Stomach smooth muscle (tissue), 2 donors: ENCODE results near the gene PEAR1.
A peak's percentile ranks its signal among the peaks of the same experiment; 100 is the strongest.

Experiments
- H3K27ac ChIP-seq: one replicate; pipeline ENCODE4 v1.7.0; 2013; ENCODE audit warnings: mild to moderate bottlenecking, low read length, inconsistent platforms
- H3K27me3 ChIP-seq, 2 donors: one replicate each; pipeline ENCODE4 v1.7.0; 2013; ENCODE audit warnings: low read length in 2 of 2; ENCODE audit not compliant: insufficient read depth in 2 of 2, control insufficient read depth in 1 of 2
- H3K36me3 ChIP-seq, 2 donors: one replicate each; pipeline ENCODE4 v1.7.0; 2013; ENCODE audit warnings: low read length in 2 of 2; ENCODE audit not compliant: control insufficient read depth in 2 of 2, insufficient read depth in 2 of 2
- H3K4me1 ChIP-seq: one replicate; pipeline ENCODE4 v1.7.0; 2013; ENCODE audit warnings: low read length; ENCODE audit not compliant: control insufficient read depth, insufficient read depth
- H3K4me3 ChIP-seq, 2 donors: one replicate each; pipeline ENCODE4 v1.7.0; 2013; ENCODE audit warnings: low read length in 2 of 2
- H3K9ac ChIP-seq, 2 donors: one replicate each; pipeline ENCODE4 v1.7.0; 2013; ENCODE audit warnings: low read length in 2 of 2, mild to moderate bottlenecking in 1 of 2
- H3K9me3 ChIP-seq, 2 donors: one replicate each; pipeline ENCODE4 v1.7.0; 2013; ENCODE audit warnings: low read length in 2 of 2; ENCODE audit not compliant: control insufficient read depth in 2 of 2
- donor health status: healthy.
- donor health status: Pancreatic carcinoma.

Gene PEAR1

GRCh38 chr1:156894001-156894400 lies 483 bp downstream of the PEAR1 start:
- Histone ChIP-seq H3K4me1 (peaks cover 28% of the 10 kb centered on the region), H3K36me3 (no peaks in the 10 kb centered on the region), H3K9ac (peak overlapping the region; percentile 21 to 53), H3K9me3 (no peaks in the 10 kb centered on the region), H3K27me3 (peaks cover 19 to 34% of the 10 kb centered on the region in 2 donors), H3K4me3 (peak overlapping the region; percentile 65 to 68), H3K27ac (peak overlapping the region; percentile 55)

- no peaks in the 10 kb centered on the region for H3K9me3 ChIP-seq
- peak overlapping the region; percentile 5 to 27 for H3K9ac ChIP-seq
- peaks cover 30% of the 10 kb centered on the region for H3K4me1 ChIP-seq
- peaks cover 19 to 34% of the 10 kb centered on the region in 2 donors for H3K27me3 ChIP-seq
- peak overlapping the region; percentile 55 for H3K27ac ChIP-seq
- peak overlapping the region in 1 of 2 donors; percentile 68 for H3K4me3 ChIP-seq
- H3K36me3 ChIP-seq = no peaks in the 10 kb centered on the region
Observed at GRCh38 chr1:156894711-156895454, 1.4 kb downstream of the PEAR1 start.

- peaks cover 19 to 34% of the 10 kb centered on the region in 2 donors for H3K27me3 ChIP-seq
- no peaks in the 10 kb centered on the region for H3K9me3 ChIP-seq
- H3K4me3 ChIP-seq = no peak overlapping the region
- H3K27ac ChIP-seq = peak overlapping the region; percentile 55
- H3K36me3 ChIP-seq = no peaks in the 10 kb centered on the region
- peak overlapping the region in 1 of 2 donors; percentile 9 for H3K9ac ChIP-seq
- H3K4me1 ChIP-seq = peaks cover 30% of the 10 kb centered on the region
Observed at GRCh38 chr1:156895455-156895812, 1.9 kb downstream of the PEAR1 start.

GRCh38 chr1:156895927-156896326 lies 2.4 kb downstream of the PEAR1 start:
- H3K9me3 ChIP-seq = no peaks in the 10 kb centered on the region
- H3K27ac ChIP-seq = no peak overlapping the region
- no peaks in the 10 kb centered on the region for H3K36me3 ChIP-seq
- peaks cover 32% of the 10 kb centered on the region for H3K4me1 ChIP-seq
- no peak overlapping the region for H3K9ac ChIP-seq
- H3K27me3 ChIP-seq = peaks cover 19 to 34% of the 10 kb centered on the region in 2 donors
- no peak overlapping the region for H3K4me3 ChIP-seq

GRCh38 chr1:156896490-156897033 lies 3.0 kb downstream of the PEAR1 start:
- peaks cover 34% of the 10 kb centered on the region for H3K4me1 ChIP-seq
- peaks cover 19 to 34% of the 10 kb centered on the region in 2 donors for H3K27me3 ChIP-seq
- H3K4me3 ChIP-seq = peak overlapping the region in 1 of 2 donors; percentile 15

GRCh38 chr1:156897078-156897825 lies 3.7 kb downstream of the PEAR1 start:
- Histone ChIP-seq H3K9ac (no peak overlapping the region), H3K36me3 (no peaks in the 10 kb centered on the region), H3K4me3 (peak overlapping the region in 1 of 2 donors; percentile 15), H3K9me3 (no peaks in the 10 kb centered on the region), H3K27ac (no peak overlapping the region), H3K4me1 (peaks cover 30% of the 10 kb centered on the region), H3K27me3 (peaks cover 19 to 30% of the 10 kb centered on the region in 2 donors)

More at GRCh38 chr1:156896490-156897033, 3.0 kb downstream of the PEAR1 start:
- Histone ChIP-seq H3K9ac (no peak overlapping the region), H3K36me3 (no peaks in the 10 kb centered on the region), H3K9me3 (no peaks in the 10 kb centered on the region), H3K27ac (no peak overlapping the region)

GRCh38 chr1:156898161-156898566 lies 4.6 kb downstream of the PEAR1 start:
- no peak overlapping the region for H3K27ac ChIP-seq
- no peak overlapping the region for H3K9ac ChIP-seq
- no peaks in the 10 kb centered on the region for H3K9me3 ChIP-seq
- H3K4me1 ChIP-seq = peaks cover 25% of the 10 kb centered on the region
- peaks cover 18 to 26% of the 10 kb centered on the region in 2 donors for H3K27me3 ChIP-seq
- H3K36me3 ChIP-seq = no peaks in the 10 kb centered on the region
- peak overlapping the region in 1 of 2 donors; percentile 52 for H3K4me3 ChIP-seq

- H3K36me3 ChIP-seq = no peaks in the 10 kb centered on the region
- H3K27ac ChIP-seq = no peak overlapping the region
- no peaks in the 10 kb centered on the region for H3K9me3 ChIP-seq
- H3K27me3 ChIP-seq = peaks cover 14 to 18% of the 10 kb centered on the region in 2 donors
- H3K9ac ChIP-seq = no peak overlapping the region
- H3K4me3 ChIP-seq = peak overlapping the region in 1 of 2 donors; percentile 15
- peaks cover 25% of the 10 kb centered on the region for H3K4me1 ChIP-seq
Observed at GRCh38 chr1:156898971-156899664, 5.6 kb downstream of the PEAR1 start.

- Histone ChIP-seq H3K27ac (no peak overlapping the region), H3K9me3 (no peaks in the 10 kb centered on the region), H3K36me3 (no peaks in the 10 kb centered on the region), H3K4me3 (no peak overlapping the region), H3K27me3 (peaks cover 4 to 8% of the 10 kb centered on the region in 2 donors), H3K4me1 (peaks cover 22% of the 10 kb centered on the region), H3K9ac (no peak overlapping the region)
Observed at GRCh38 chr1:156899956-156900718, 6.6 kb downstream of the PEAR1 start.
